DND-41 (cell line): ENCODE results near the gene MAPRE2.

Experiments
- ATAC-seq: fragments of 200-7000 bp; cut with Tn5 transposase; 3 replicates; pipeline ENCODE4 v1.9.1; 2021; ENCODE audit warnings: low read depth; ENCODE audit not compliant: insufficient read depth
- DNase-seq: peaks from one replicate; pipeline ENCODE4 v3.0.0-alpha.2; 2020
- H2AFZ ChIP-seq: 2 replicates; pipeline ENCODE4 v1.6.0; 2012; ENCODE audit warnings: low read depth, low read length
- H3K27ac ChIP-seq: 2 replicates; pipeline ENCODE4 v1.5.1; 2012; ENCODE audit warnings: low read length, inconsistent platforms
- H3K27me3 ChIP-seq: fragments of 200-600 bp; sonication (generic); 2 replicates; pipeline ENCODE4 v1.6.0; 2012; ENCODE audit warnings: low read length, mild to moderate bottlenecking, inconsistent platforms; ENCODE audit not compliant: insufficient read depth, poor library complexity
- H3K36me3 ChIP-seq: 2 replicates; pipeline ENCODE4 v1.5.1; 2012; ENCODE audit warnings: low read length, inconsistent platforms; ENCODE audit not compliant: insufficient read depth
- H3K4me1 ChIP-seq: 2 replicates; pipeline ENCODE4 v1.5.1; 2012; ENCODE audit warnings: mild to moderate bottlenecking, low read length; ENCODE audit not compliant: insufficient read depth
- H3K4me2 ChIP-seq: 2 replicates; pipeline ENCODE4 v1.6.0; 2012; ENCODE audit warnings: mild to moderate bottlenecking, moderate library complexity, low read length, inconsistent platforms; ENCODE audit not compliant: insufficient read depth
- H3K4me3 ChIP-seq, 2 experiments: fragments of 200-600 bp in 1 of 2; shearing (Covaris generic) in 1 of 2; 2 replicates each; pipeline ENCODE4 v1.5.1; 2012 to 2016; ENCODE audit warnings: inconsistent platforms in 2 of 2, low read length in 2 of 2, mild to moderate bottlenecking in 2 of 2, low read depth in 1 of 2, moderate library complexity in 1 of 2
- H3K79me2 ChIP-seq: 2 replicates; pipeline ENCODE4 v1.6.0; 2012; ENCODE audit warnings: low read length, inconsistent platforms; ENCODE audit not compliant: insufficient read depth
- H3K9ac ChIP-seq: 2 replicates; pipeline ENCODE4 v1.6.0; 2012; ENCODE audit warnings: low read depth, mild to moderate bottlenecking, inconsistent platforms, low read length, moderate library complexity
- H3K9me3 ChIP-seq: 2 replicates; pipeline ENCODE4 v1.5.1; 2012; ENCODE audit warnings: low read length, moderate library complexity, mild to moderate bottlenecking, inconsistent platforms; ENCODE audit not compliant: insufficient read depth, severe bottlenecking
- H4K20me1 ChIP-seq: 2 replicates; pipeline ENCODE4 v1.6.0; 2012; ENCODE audit warnings: low read length; ENCODE audit not compliant: insufficient read depth
- CTCF ChIP-seq: IDR thresholded peaks from 2 replicates; pipeline ENCODE4 v1.5.1; 2012; ENCODE audit warnings: borderline replicate concordance, low read length, moderate library complexity, mild to moderate bottlenecking; ENCODE audit not compliant: poor library complexity, severe bottlenecking; ENCODE audit errors: extremely low read depth
- EZH2 ChIP-seq: IDR thresholded peaks from 3 replicates; pipeline ENCODE4 v1.6.1; 2012; ENCODE audit warnings: borderline replicate concordance, low read depth, mild to moderate bottlenecking, moderate library complexity, low read length, inconsistent platforms; ENCODE audit not compliant: severe bottlenecking

The MAPRE2 gene

GRCh38 chr18:35002120-35002519 is 39.1 kb upstream of the MAPRE2 start:
- Histone ChIP-seq H3K79me2 (no peaks in the 10 kb centered on the region), H3K9me3 (no peaks in the 10 kb centered on the region), H3K4me1 (no peaks in the 10 kb centered on the region), H4K20me1 (no peaks in the 10 kb centered on the region), H3K9ac (no peak overlapping the region), H3K4me3 (no peak overlapping the region), H3K4me2 (no peak overlapping the region), H2AFZ (no peak overlapping the region), H3K27ac (no peak overlapping the region), H3K36me3 (no peaks in the 10 kb centered on the region), H3K27me3 (no peaks in the 10 kb centered on the region)
- ATAC-seq (no peak), DNase-seq (no peak)
- TF ChIP-seq CTCF = no peak
- TF ChIP-seq EZH2 = no peak

GRCh38 chr18:35005963-35006577 is 35.1 kb upstream of the MAPRE2 start:
- Histone ChIP-seq H3K4me1 (no peaks in the 10 kb centered on the region), H3K9me3 (no peaks in the 10 kb centered on the region), H3K9ac (no peak overlapping the region), H2AFZ (0 out of 2 replicates have a peak overlapping the region, but pooled peaks have one; percentile 51), H3K4me3 (no peak overlapping the region), H3K79me2 (no peaks in the 10 kb centered on the region), H3K4me2 (no peak overlapping the region), H3K27ac (no peak overlapping the region), H3K27me3 (no peaks in the 10 kb centered on the region), H4K20me1 (no peaks in the 10 kb centered on the region), H3K36me3 (no peaks in the 10 kb centered on the region)
- TF ChIP-seq EZH2 (no peak), CTCF (peak; percentile 78)
- ATAC-seq (peak; percentile 100), DNase-seq (peak; percentile 46)

DNA sequence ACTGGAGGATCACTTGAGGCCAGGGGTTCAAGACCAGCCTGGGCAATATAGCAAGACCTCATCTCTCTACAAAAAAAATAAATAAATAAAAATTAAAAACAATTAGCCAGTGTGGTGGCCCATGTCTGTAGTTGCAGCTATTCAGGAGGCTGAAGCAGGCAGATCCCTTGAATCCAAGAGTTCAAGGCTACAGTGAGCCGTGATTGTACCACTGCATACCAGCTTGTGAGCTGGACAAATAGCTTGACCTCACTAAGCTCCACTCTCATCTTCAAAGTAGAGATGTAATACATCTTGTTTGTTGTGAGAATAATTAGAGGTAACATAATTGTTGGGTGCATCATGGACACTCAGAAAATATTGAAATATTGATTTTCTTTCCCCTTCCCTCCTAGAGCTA is 31.1 kb upstream of the MAPRE2 start:
- TF ChIP-seq EZH2 (no peak), CTCF (no peak)
- DNase-seq = no peak

DNA sequence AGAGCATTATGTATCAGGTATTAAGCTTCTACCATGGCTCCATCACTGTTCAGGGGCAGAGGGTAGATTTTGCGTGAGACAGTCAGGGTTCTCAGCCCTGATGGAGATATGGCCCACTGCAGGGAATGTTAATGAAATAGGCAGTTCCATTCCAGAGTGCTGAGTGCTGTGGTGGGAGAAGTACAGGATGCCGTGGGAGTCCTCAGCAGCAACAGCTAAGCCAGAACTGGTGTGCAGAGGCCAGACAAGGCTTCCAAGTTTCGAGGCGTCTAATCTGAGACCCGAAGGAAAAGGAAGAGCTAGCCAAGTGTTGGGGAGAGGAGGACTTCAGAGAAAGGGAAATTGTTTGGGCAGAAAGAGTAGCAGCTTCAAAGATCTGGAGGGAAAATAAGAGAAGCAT is 30.2 kb upstream of the MAPRE2 start:
- Histone ChIP-seq H3K9ac (no peak overlapping the region), H3K4me3 (no peak overlapping the region), H2AFZ (no peak overlapping the region), H3K27me3 (no peaks in the 10 kb centered on the region), H3K9me3 (no peaks in the 10 kb centered on the region), H4K20me1 (no peaks in the 10 kb centered on the region), H3K4me1 (no peaks in the 10 kb centered on the region), H3K4me2 (no peak overlapping the region), H3K79me2 (no peaks in the 10 kb centered on the region), H3K27ac (no peak overlapping the region), H3K36me3 (no peaks in the 10 kb centered on the region)
- no peak for DNase-seq
- TF ChIP-seq CTCF (no peak), EZH2 (no peak)
- no peak for ATAC-seq

More for the DNA sequence above, 31.1 kb upstream of the MAPRE2 start:
- no peaks in the 10 kb centered on the region for H3K4me1 ChIP-seq
- no peaks in the 10 kb centered on the region for H3K79me2 ChIP-seq
- no peak for ATAC-seq
- H3K9me3 ChIP-seq = no peaks in the 10 kb centered on the region
- no peak overlapping the region for H3K27ac ChIP-seq
- H3K36me3 ChIP-seq = no peaks in the 10 kb centered on the region
- H3K9ac ChIP-seq = no peak overlapping the region
- H3K27me3 ChIP-seq = no peaks in the 10 kb centered on the region
- no peak overlapping the region for H3K4me2 ChIP-seq
- H4K20me1 ChIP-seq = no peaks in the 10 kb centered on the region
- no peak overlapping the region for H2AFZ ChIP-seq
- H3K4me3 ChIP-seq = no peak overlapping the region
